Activated gamma-delta T cell (primary cell): ENCODE data around the gene KLHL3.
"Not testable (repeated sequence)": the region's sequence is repeated elsewhere in the genome, so short reads cannot be mapped to it uniquely, and the experiment has no call there.

Experiments
- DNase-seq: peaks from one replicate; lab custom pipeline; 2025; lab: John Stamatoyannopoulos, UW

Gene KLHL3

GRCh38 chr5:137667341-137667740 is 68.5 kb downstream of the KLHL3 start:
- DNase-seq: no peak

- DNase-seq: no peak
Observed at GRCh38 chr5:137666901-137667300, 69.0 kb downstream of the KLHL3 start.

GRCh38 chr5:137666461-137666850 is 69.4 kb downstream of the KLHL3 start:
- DNase-seq: no peak

GRCh38 chr5:137665678-137666460 is 70.0 kb downstream of the KLHL3 start:
- no peak for DNase-seq

- no peak for DNase-seq
Observed at GRCh38 chr5:137660349-137660817, 75.5 kb downstream of the KLHL3 start.

GRCh38 chr5:137659209-137659608 is 76.7 kb downstream of the KLHL3 start:
- DNase-seq: no peak

GRCh38 chr5:137658324-137658723 is 77.6 kb downstream of the KLHL3 start:
- no peak for DNase-seq

GRCh38 chr5:137657073-137657472 is 78.8 kb downstream of the KLHL3 start:
- DNase-seq: no peak

- DNase-seq: no peak
Observed at GRCh38 chr5:137656558-137656957, 79.3 kb downstream of the KLHL3 start.

GRCh38 chr5:137651022-137651421 is 84.9 kb downstream of the KLHL3 start:
- DNase-seq: no peak

- DNase-seq: no peak
Observed at GRCh38 chr5:137649228-137649935, 86.5 kb downstream of the KLHL3 start.

GRCh38 chr5:137648361-137648760 is 87.5 kb downstream of the KLHL3 start:
- DNase-seq: no peak

- DNase-seq: no peak
Observed at GRCh38 chr5:137647401-137647800, 88.5 kb downstream of the KLHL3 start.

GRCh38 chr5:137646761-137647160 is 89.1 kb downstream of the KLHL3 start:
- no peak for DNase-seq

GRCh38 chr5:137643081-137643480 is 92.8 kb downstream of the KLHL3 start:
- not testable (repeated sequence) for DNase-seq

- DNase-seq: no peak
Observed at GRCh38 chr5:137642091-137642490, 93.8 kb downstream of the KLHL3 start.

GRCh38 chr5:137641148-137641547 is 94.7 kb downstream of the KLHL3 start:
- DNase-seq: no peak

- no peak for DNase-seq
Observed at GRCh38 chr5:137639645-137640044, 96.2 kb downstream of the KLHL3 start.

- DNase-seq: no peak
Observed at GRCh38 chr5:137638841-137639240, 97.0 kb downstream of the KLHL3 start.

GRCh38 chr5:137636830-137637714 is 98.8 kb downstream of the KLHL3 start:
- DNase-seq: no peak

GRCh38 chr5:137636099-137636498 is 99.8 kb downstream of the KLHL3 start:
- DNase-seq: no peak

GRCh38 chr5:137635521-137635921 is 100.4 kb downstream of the KLHL3 start:
- DNase-seq: no peak
